AG08396 (cell line): ENCODE measurements around the gene NCOA7.
"Not testable (repeated sequence)": the region's sequence is repeated elsewhere in the genome, so short reads cannot be mapped to it uniquely, and the experiment has no call there.

ENCODE experiments used
- DNase-seq: peaks from one replicate; pipeline ENCODE4 v3.0.0; 2012; ENCODE audit warnings: low spot score, mixed read lengths

NCOA7 gene

GRCh38 chr6:125871365-125871764, 80.6 kb downstream of the NCOA7 start:
- no peak for DNase-seq

- no peak for DNase-seq
Measured at GRCh38 chr6:125872259-125872921, 81.6 kb downstream of the NCOA7 start.

GRCh38 chr6:125882243-125882642, 91.5 kb downstream of the NCOA7 start:
- DNase-seq = no peak

GRCh38 chr6:125884634-125885371, 94.0 kb downstream of the NCOA7 start:
- DNase-seq = no peak

- no peak for DNase-seq
Measured at GRCh38 chr6:125886021-125886420, 95.3 kb downstream of the NCOA7 start.

- DNase-seq = no peak
Measured at GRCh38 chr6:125886914-125887313, 96.2 kb downstream of the NCOA7 start.

GRCh38 chr6:125887372-125887771, 96.6 kb downstream of the NCOA7 start:
- DNase-seq = no peak

- peak; percentile 12 for DNase-seq
Measured at GRCh38 chr6:125888989-125889656, 98.4 kb downstream of the NCOA7 start.

GRCh38 chr6:125899726-125900182, 109.0 kb downstream of the NCOA7 start:
- DNase-seq = no peak

- DNase-seq = no peak
Measured at GRCh38 chr6:125904871-125905270, 114.1 kb downstream of the NCOA7 start.

- peak; percentile 48 for DNase-seq
Measured at GRCh38 chr6:125906158-125906998, 115.6 kb downstream of the NCOA7 start.

GRCh38 chr6:125910527-125910926, 119.8 kb downstream of the NCOA7 start:
- DNase-seq = no peak

GRCh38 chr6:125911051-125911451, 120.3 kb downstream of the NCOA7 start:
- not testable (repeated sequence) for DNase-seq

GRCh38 chr6:125912430-125912829, 121.7 kb downstream of the NCOA7 start:
- DNase-seq = not testable (repeated sequence)

- no peak for DNase-seq
Measured at GRCh38 chr6:125913145-125913544, 122.4 kb downstream of the NCOA7 start.

GRCh38 chr6:125913864-125914351, 123.1 kb downstream of the NCOA7 start:
- DNase-seq = peak; percentile 48

- DNase-seq = no peak
Measured at GRCh38 chr6:125918230-125918629, 127.5 kb downstream of the NCOA7 start.

- DNase-seq = peak; percentile 35
Measured at GRCh38 chr6:125918681-125919566, 128.2 kb downstream of the NCOA7 start.

- DNase-seq = no peak
Measured at GRCh38 chr6:125919618-125920017, 128.9 kb downstream of the NCOA7 start.

- DNase-seq = no peak
Measured at GRCh38 chr6:125922322-125922860, 131.6 kb downstream of the NCOA7 start.
